Type B pancreatic cell (in vitro differentiated cells): ENCODE results near the gene SMAD9. TPM values are rescaled to one million over a fixed set of nuclear protein-coding genes. Genes with fewer than 3 reads are reported as not detected.

ENCODE experiments used
- DNase-seq: peaks from one replicate; pipeline ENCODE4 v3.0.0; 2021; ENCODE audit warnings: mixed read lengths; ENCODE audit not compliant: unreplicated experiment; ENCODE audit errors: extremely low spot score
- H3K27ac Mint-ChIP-seq: 2 replicates; pipeline ENCODE4 v1.8.0; 2021; ENCODE audit warnings: mild to moderate bottlenecking, mixed read lengths
- H3K27me3 Mint-ChIP-seq: 2 replicates; pipeline ENCODE4 v1.8.0; 2021; ENCODE audit warnings: mixed read lengths
- H3K36me3 Mint-ChIP-seq: 2 replicates; pipeline ENCODE4 v1.8.0; 2021; ENCODE audit warnings: mixed read lengths
- H3K4me1 Mint-ChIP-seq: one replicate; pipeline ENCODE4 v1.8.0; 2021; ENCODE audit warnings: mixed read lengths; ENCODE audit not compliant: unreplicated experiment
- H3K4me3 Mint-ChIP-seq: 2 replicates; pipeline ENCODE4 v1.8.0; 2021; ENCODE audit warnings: mild to moderate bottlenecking, mixed read lengths
- H3K9me3 Mint-ChIP-seq: 2 replicates; pipeline ENCODE4 v1.8.0; 2021; ENCODE audit warnings: mixed read lengths
- total RNA-seq: library from RNA; stranded (reverse); gene quantifications from 2 replicates; pipeline ENCODE4 v1.2.1, GENCODE V29; 2021; ENCODE audit warnings: low replicate concordance
- TF ChIP-seq, protein P1 (sequence below): fragments of 200-600 bp; sonication (generic); conservative IDR thresholded peaks from 2 replicates; pipeline ENCODE4 v1.5.0; 2021; ENCODE audit warnings: antibody characterized with exemption, mild to moderate bottlenecking

The SMAD9 gene
- total RNA-seq, 1 donor from 2014 or later: 19.7 TPM

DNA sequence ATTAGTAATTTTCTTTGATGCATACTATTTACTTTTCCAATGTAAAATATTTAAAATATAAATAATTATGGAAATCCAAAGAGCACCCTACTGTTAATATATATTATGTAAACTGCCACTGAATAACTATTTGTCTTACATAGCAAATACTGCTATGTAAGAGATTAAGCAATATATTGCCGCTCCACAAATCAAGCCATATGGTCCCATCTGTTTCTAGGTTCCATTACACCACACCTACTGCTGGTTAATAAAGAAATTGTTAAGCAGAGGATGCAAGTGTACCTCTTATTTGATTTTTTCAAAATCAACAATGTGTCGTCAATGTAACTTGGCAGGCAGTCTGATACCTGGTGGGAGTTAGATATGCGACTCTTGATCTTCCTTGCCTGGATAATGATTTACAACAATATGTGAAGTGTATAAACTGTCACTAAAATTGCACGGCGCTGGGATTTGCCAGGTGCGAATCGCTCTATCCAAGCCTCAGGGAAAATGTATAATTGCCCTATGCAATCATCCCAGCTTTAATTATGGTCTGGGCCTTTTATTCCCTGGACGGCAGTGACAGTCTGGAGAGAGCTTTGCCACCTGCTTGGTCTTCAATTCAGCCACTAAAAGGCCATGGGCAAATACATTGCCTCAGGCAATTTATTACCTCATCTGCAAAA is 16.0 kb downstream of the SMAD9 start:
- peaks cover 6% of the 10 kb centered on the region for H3K9me3 Mint-ChIP-seq
- no peak overlapping the region for H3K27ac Mint-ChIP-seq

DNA sequence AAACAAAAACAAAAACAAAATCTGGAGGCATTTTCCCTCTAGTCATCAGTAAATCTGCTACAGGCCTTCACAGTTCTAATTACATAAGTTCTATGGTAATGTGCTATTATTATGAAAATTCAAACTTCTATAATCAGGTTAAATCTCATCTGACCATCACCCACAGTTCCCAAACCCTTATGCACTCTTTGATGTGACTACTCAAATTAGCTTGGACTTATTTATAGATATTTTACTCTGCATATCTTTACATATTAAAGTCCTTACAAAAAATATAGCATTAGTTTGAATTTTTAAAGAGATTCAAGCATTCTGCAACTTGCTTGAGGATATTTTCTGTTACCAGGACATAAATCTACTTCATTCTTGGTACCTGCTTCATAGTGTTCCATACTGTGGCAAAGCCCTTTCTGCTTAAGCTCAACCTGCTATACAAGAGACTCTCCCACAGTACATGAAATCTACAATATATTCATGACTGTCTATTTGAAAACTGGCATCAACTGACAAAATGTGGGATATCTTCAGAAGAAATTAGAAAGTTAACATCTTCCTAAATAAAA is 22.9 kb downstream of the SMAD9 start:
- Mint-ChIP-seq H3K27ac (no peak overlapping the region), H3K4me1 (peaks cover 4% of the 10 kb centered on the region), H3K4me3 (no peak overlapping the region), H3K9me3 (peaks cover 20% of the 10 kb centered on the region), H3K27me3 (no peaks in the 10 kb centered on the region), H3K36me3 (peaks cover 13% of the 10 kb centered on the region)
- TF ChIP-seq, protein P1, sequence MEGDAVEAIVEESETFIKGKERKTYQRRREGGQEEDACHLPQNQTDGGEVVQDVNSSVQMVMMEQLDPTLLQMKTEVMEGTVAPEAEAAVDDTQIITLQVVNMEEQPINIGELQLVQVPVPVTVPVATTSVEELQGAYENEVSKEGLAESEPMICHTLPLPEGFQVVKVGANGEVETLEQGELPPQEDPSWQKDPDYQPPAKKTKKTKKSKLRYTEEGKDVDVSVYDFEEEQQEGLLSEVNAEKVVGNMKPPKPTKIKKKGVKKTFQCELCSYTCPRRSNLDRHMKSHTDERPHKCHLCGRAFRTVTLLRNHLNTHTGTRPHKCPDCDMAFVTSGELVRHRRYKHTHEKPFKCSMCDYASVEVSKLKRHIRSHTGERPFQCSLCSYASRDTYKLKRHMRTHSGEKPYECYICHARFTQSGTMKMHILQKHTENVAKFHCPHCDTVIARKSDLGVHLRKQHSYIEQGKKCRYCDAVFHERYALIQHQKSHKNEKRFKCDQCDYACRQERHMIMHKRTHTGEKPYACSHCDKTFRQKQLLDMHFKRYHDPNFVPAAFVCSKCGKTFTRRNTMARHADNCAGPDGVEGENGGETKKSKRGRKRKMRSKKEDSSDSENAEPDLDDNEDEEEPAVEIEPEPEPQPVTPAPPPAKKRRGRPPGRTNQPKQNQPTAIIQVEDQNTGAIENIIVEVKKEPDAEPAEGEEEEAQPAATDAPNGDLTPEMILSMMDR: no peak
- no peak for DNase-seq

More for the DNA sequence above, 16.0 kb downstream of the SMAD9 start:
- H3K36me3 Mint-ChIP-seq: peaks cover 14% of the 10 kb centered on the region
- H3K4me1 Mint-ChIP-seq: peaks cover 20% of the 10 kb centered on the region
- no peaks in the 10 kb centered on the region for H3K27me3 Mint-ChIP-seq
- H3K4me3 Mint-ChIP-seq: no peak overlapping the region
- no peak for DNase-seq
- TF ChIP-seq, protein P1: no peak

DNA sequence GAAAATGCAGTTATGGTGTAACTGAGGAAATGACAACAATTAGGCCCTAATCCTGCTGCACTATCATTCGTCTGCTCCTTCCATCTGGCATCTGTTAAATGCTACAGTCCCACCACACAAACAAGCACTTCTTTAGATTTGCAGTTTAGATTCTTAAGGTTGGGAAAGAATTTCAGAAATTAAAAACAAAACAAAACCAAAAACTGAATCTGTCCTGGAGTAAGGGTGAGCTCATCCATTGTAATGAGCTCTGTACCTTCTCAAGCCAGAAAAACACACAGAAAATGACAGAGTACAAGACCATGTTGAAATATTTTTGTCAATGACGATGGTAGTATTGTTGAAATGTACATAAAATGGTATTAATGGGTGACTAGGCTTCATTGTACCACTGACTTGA is 28.3 kb downstream of the SMAD9 start:
- H3K27ac Mint-ChIP-seq: no peak overlapping the region
- TF ChIP-seq, protein P1: no peak
- H3K36me3 Mint-ChIP-seq: peaks cover under 1% of the 10 kb centered on the region
- H3K27me3 Mint-ChIP-seq: no peaks in the 10 kb centered on the region
- no peak overlapping the region for H3K4me3 Mint-ChIP-seq
- H3K9me3 Mint-ChIP-seq: peaks cover 10% of the 10 kb centered on the region
- no peak for DNase-seq
- H3K4me1 Mint-ChIP-seq: peaks cover 34% of the 10 kb centered on the region

DNA sequence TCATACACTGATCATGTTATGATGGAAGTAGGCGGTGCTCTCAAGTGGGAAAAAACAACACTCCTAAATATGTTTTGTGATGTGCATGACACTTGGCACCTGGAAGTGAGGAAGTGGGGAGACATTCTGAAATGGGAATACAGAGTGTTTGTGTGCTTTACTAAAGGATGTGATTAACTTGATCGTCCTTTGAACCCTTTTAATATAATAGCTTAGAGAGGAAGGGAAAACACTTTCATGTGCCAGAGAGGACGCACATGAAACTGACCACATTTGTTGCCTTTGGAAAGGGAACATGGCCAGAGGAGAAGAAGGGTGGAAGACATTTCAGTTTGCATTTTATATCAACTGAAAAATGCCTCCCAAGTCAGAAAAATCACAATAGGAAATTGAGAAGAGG is 31.4 kb downstream of the SMAD9 start:
- Mint-ChIP-seq H3K27me3 (peaks cover 4% of the 10 kb centered on the region), H3K9me3 (no peaks in the 10 kb centered on the region), H3K36me3 (peaks cover 5% of the 10 kb centered on the region), H3K27ac (no peak overlapping the region), H3K4me1 (peaks cover 53% of the 10 kb centered on the region), H3K4me3 (no peak overlapping the region)
- DNase-seq: no peak
- TF ChIP-seq, protein P1: no peak

DNA sequence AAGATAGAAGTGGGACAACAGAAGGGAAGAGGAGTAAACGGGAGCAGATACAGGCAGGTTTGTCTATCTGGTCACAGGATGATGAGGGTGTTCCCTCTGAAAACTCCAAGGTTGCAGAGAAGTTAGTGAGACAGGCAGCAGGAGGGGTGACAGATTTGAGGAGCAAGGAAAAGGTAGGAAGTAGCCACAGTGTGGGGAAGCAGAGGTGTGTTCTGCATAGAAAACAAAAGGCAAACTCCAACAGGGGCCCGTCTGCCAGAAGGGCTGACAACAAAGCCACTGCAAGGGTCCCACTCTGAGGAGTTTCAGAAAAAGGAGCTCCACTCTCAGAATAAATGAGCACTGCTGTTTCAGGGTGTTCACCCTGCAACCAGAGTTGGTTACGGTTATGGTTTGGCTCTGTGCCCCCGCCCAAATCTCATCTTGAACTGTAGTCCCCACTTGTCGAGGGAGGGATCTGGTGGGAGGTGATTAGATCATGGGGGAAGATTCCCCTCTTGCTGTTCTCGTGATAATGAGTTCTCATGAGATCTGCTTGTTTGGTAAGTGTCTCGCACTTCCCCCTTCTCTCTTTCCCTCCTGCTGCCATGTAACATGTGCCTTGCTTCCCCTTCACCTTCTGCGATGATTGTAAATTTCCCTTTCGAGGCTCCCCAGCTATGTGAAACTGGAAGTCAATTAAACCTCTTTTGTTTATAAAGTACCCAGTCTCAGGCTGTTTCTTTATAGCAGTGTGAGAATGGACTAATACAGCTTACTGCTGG is 32.1 kb downstream of the SMAD9 start:
- Mint-ChIP-seq H3K27me3 (peaks cover 4% of the 10 kb centered on the region), H3K4me3 (no peak overlapping the region), H3K27ac (peak overlapping the region; percentile 0), H3K4me1 (peaks cover 56% of the 10 kb centered on the region), H3K36me3 (peaks cover 5% of the 10 kb centered on the region), H3K9me3 (no peaks in the 10 kb centered on the region)
- TF ChIP-seq, protein P1: no peak
- DNase-seq: no peak
